GM13976 (cell line): Measurements from ENCODE around the gene GIPC3.
"Not testable (repeated sequence)": the region's sequence is repeated elsewhere in the genome, so short reads cannot be mapped to it uniquely, and the experiment has no call there.

Experiments used
- DNase-seq: peaks from one replicate; pipeline ENCODE4 v3.0.0; 2012; ENCODE audit warnings: low spot score
- CTCF ChIP-seq: IDR thresholded peaks from 2 replicates; pipeline ENCODE4 v1.5.1; 2012; ENCODE audit warnings: borderline replicate concordance, mild to moderate bottlenecking; ENCODE audit not compliant: insufficient read depth; ENCODE audit errors: extremely low read depth, missing control alignments, control extremely low read depth
- in situ Hi-C: fragments of 300-500 bp; cut with MboI; formaldehyde crosslinking; loops from one replicate; pipeline ENCODE4 v1.12.0; 2022; ENCODE audit warnings: low sequenced_read_pairs, mixed read lengths, inconsistent platforms; ENCODE audit not compliant: unreplicated experiment

Gene GIPC3

GRCh38 chr19:3623716-3624115 is 38.4 kb downstream of the GIPC3 start:
- in situ Hi-C loops, result no loop called here
- TF ChIP-seq CTCF, result no peak
- no peak for DNase-seq

GRCh38 chr19:3625996-3626472 is 40.8 kb downstream of the GIPC3 start:
- no peak for TF ChIP-seq CTCF
- in situ Hi-C loops, result no loop called here
- DNase-seq, result no peak

- peak; percentile 100 for DNase-seq
- in situ Hi-C loops, result no loop called here
These were observed 41.4 kb downstream of the GIPC3 start, which contains the start of gene CACTIN for GRCh38 chr19:3626473-3627350. Gene CACTIN (minus strand): TSS chr19:3626790. CDS start chr19:3626762, 28 bp downstream.

GRCh38 chr19:3627351-3627723 is 42.1 kb downstream of the GIPC3 start:
- DNase-seq, result no peak
- in situ Hi-C loops, result no loop called here
- TF ChIP-seq CTCF, result no peak

More at GRCh38 chr19:3626473-3627350, 41.4 kb downstream of the GIPC3 start, which contains the start of gene CACTIN:
- no peak for TF ChIP-seq CTCF

- DNase-seq, in situ Hi-C loops: not testable (repeated sequence)
These were observed 43.5 kb downstream of the GIPC3 start for GRCh38 chr19:3628766-3629165.

GRCh38 chr19:3631053-3631861 is 46.0 kb downstream of the GIPC3 start:
- TF ChIP-seq CTCF, result no peak
- DNase-seq, result no peak

More at GRCh38 chr19:3631053-3631861, 46.0 kb downstream of the GIPC3 start:
- in situ Hi-C loops, result no loop called here
